SHP77 treated with DMSO at 0.1 percent for 48 hours (cell line): ENCODE results near the gene DLGAP3.

ENCODE experiments used
- DNase-seq: peaks from one replicate; lab custom pipeline; 2025; lab: John Stamatoyannopoulos, UW

DLGAP3 gene

DNA sequence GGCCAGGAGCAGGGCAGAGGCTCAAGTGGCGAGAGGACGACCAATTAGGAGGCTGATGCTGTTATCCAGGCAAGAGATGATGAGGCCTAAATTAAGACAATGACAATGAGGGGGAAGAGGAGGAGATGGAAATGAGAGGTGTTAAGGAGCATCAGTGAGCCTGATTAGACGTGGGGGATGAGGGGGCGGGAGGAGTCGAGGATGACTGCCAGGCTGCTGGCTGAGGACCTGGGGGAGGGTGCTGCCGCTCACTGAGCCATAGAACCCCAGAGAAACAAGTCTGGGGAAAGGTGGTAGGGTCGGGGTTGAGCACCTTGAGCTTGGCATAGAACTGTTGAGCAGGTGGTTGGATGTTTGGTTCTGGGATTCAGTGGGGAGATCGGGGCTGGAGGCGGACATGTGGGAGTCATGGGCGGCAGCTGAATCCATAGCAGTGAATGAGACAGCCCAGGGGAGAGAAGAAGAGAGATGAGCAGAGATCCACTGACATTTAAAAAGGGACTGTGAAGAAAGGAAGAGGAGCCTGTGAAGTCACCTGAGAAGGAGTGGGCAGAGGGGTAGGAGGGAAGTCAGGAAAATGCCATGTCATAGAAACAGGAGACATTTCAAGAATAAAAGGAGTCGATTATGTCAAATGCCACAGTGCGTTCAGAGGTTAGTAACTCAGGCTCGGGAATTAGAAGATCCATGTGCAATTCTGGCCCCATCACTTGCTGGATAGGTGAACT, 28.5 kb downstream of the DLGAP3 start:
- DNase-seq: no peak

GRCh38 chr1:34899906-34900305, 29.5 kb downstream of the DLGAP3 start:
- DNase-seq: no peak

DNA sequence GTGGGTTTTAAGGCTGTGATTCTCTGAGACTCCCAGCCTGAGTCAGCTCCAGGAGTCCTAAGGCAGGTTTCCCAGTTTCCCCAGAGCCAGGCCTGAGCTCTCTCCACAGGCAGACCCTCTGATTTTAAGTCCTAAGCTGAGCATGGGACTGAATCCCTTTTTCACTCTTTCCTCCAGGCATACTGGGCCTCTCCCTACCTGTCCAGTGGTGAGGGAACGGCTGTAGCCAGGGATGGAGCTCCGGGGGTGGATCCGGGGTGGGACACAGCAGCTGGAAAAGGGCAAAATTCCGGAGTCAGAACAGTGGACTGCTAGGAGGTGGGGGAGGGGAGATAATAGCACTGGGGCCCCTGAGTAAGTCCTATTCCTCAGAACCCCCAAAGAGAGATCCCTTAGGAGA, 30.0 kb downstream of the DLGAP3 start:
- DNase-seq: no peak

- DNase-seq: no peak
These were observed 31.1 kb downstream of the DLGAP3 start for GRCh38 chr1:34898330-34898761.

- no peak for DNase-seq
These were observed 32.8 kb downstream of the DLGAP3 start for GRCh38 chr1:34896612-34897011.

GRCh38 chr1:34889705-34890104, 39.7 kb downstream of the DLGAP3 start:
- DNase-seq: no peak

DNA sequence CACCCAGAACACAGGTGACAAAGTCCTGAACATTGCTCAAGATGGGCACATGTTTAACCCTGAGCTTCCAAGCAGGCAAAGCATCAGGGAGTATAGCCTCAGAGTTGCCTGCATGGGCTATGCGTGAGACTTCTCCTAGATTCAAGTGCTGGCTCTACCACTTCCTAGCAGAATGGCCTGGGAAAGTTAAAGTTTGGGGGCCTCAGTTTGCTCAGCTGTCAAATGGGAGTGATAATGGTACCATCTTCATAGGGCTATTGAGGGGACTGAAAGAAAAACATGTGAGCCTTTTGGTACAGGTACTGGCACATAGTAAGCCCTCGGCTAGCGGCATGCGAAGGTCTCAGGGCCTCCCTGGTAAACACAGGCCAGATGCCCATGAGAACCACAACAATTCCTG, 41.9 kb downstream of the DLGAP3 start:
- DNase-seq: no peak

DNA sequence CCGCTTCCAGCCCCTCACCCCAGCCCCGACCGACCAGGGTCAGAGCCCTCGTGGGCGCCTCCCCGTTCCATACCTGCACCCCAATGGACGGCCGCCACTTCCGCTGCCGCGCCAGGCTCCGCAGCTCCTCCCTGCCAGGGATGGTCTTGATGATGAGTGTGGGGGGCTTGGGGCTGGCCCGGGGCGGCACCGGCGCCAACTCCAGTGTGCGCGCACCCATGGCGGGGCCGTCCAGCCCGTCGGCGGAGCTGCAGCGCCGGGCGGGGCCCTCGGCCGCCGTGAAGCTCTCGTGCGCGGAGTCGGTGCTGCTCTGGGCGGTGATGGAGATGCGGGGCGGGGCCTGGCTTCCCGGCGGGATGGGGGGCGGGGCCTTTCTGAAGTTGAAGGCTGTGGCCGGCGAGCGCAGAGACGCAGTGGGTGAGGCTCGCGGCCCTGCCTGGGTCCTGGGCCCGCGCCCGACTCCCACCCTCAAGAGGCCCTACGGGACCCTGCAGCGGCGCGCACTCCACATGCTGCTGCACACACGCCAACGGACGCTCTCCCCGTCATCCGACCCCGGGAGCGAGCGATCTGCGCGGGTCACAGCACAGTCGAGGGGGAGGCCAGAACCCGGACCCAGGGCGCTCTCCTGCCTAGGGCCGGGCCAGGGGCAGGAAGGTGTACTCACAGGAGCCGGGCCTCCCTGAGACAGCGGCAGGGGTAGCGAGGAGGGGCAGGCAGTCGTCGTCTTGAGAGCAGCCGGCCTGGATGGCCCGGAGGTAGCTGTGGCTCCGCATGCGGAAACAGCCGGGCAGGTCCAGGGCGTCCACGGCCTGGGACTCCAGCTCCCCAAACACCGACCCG, 43.8 kb downstream of the DLGAP3 start:
- no peak for DNase-seq

GRCh38 chr1:34884961-34885360, 44.5 kb downstream of the DLGAP3 start:
- no peak for DNase-seq

DNA sequence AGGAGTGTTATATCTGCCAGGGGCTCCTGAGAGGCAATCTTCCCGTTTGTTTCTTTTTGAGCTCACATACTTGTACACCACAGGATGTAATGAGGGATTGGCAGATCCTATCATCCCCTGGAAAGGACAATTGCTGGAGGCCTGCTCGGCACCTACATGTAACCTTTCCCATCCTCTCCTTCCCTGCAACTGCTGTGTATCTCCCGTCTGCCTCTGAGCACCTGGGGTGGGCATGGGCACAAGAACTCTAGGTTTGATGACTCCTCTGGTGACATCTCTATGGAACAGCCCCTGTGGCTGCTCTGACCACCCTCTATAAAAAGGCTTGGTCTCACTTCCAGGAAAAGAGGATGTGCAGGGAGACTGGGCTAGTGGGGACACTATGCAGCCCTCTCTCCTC, 44.9 kb downstream of the DLGAP3 start:
- DNase-seq: no peak

GRCh38 chr1:34879230-34879629, 50.2 kb downstream of the DLGAP3 start:
- no peak for DNase-seq

GRCh38 chr1:34876406-34876805, 53.0 kb downstream of the DLGAP3 start:
- no peak for DNase-seq

DNA sequence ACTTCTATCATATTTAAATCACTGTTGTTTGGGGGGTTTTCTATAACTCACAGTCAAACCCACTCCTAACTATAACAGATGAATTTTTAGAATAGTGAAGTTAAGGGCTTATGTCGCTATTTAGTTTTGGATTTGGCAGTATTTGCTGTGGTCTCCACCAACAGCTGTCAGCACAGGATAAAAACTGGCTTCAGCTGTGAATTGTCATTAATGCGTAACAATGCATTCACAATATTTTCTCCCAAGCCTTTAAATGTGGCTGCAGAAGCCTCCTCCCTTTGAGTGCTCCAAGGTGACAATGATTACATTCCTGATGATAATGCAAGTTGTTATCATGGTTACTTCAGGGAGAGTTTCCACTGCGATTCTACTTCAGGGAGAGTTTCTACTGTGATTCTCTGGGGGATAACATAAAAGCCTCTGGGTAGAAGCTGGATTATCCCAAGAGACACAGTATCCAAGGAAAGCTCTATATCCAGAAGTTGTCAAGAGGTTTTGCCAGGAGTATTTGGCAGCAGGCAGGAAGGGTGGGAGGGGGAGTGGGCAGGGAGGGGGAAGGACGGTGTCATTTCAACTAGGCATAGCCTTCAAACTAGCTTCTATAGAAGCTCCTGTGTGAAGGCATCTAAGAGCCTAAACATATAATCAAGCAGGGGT, 55.0 kb downstream of the DLGAP3 start:
- DNase-seq: no peak

GRCh38 chr1:34872133-34872503, 57.3 kb downstream of the DLGAP3 start:
- no peak for DNase-seq

GRCh38 chr1:34871443-34872132, 57.9 kb downstream of the DLGAP3 start:
- no peak for DNase-seq

- DNase-seq: no peak
These were observed 59.1 kb downstream of the DLGAP3 start for GRCh38 chr1:34870395-34870794.

GRCh38 chr1:34869760-34870159, 59.7 kb downstream of the DLGAP3 start:
- DNase-seq: no peak

GRCh38 chr1:34868230-34869049, 61.0 kb downstream of the DLGAP3 start:
- no peak for DNase-seq

DNA sequence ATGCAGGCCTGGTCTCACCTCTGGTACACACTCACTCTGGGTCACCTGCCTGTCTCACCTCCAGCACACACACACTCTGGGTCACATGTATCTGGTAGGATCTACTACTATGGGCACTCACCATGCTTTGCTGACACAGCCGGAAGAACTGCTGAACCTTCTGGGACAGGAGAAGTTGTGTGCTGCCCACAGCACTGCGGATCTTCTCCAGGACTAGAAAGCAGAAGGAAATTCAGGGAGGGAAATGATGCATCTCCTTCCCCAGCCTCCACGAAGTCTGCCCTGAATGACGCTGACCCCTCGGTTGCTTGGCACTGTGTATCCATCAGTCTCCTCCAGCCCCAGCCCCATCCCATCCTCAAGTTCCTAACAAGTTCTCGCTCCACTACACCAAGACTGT, 62.0 kb downstream of the DLGAP3 start:
- no peak for DNase-seq

GRCh38 chr1:34866762-34867109, 62.7 kb downstream of the DLGAP3 start:
- no peak for DNase-seq

DNA sequence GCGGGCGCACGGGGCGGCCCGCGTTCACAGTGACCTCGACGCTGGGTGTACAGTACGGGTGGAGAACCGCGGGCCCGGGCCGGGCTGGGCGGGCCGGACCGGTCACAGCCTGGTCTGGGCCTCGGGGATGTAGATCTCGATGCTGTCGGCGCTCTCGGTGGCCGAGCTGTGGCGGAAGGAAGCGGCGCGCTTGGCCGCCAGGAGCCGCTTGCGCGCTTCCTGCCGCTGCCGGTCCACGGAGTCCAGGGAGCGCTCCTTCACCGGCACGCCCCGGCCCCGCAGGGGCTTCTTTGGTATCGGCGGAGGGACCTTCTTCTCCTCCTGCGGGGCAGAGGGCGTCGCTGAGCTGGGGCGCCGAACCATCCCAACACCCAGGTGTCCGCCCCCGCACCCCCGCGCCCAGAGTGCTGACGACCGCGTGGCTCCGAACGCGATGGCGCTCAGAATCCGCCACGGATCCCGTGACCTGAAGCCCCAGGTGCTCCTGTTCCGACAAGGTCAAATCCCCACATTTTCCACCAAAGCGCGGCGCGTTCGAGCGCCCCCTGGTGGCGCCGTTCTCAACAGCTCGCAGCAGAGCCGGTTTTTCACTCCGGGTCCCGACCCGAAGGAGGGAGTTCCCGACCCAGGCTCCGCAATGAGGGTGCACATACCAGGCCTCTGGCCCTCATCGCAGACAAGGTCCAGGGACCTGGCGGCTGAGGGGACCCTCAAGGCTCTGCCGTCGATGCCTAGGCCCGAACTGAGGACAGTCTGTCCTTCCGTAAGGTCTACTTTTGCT, 63.3 kb downstream of the DLGAP3 start:
- peak; percentile 6 for DNase-seq
